Measurements from ENCODE around the gene ADGRL2.

DNA sequence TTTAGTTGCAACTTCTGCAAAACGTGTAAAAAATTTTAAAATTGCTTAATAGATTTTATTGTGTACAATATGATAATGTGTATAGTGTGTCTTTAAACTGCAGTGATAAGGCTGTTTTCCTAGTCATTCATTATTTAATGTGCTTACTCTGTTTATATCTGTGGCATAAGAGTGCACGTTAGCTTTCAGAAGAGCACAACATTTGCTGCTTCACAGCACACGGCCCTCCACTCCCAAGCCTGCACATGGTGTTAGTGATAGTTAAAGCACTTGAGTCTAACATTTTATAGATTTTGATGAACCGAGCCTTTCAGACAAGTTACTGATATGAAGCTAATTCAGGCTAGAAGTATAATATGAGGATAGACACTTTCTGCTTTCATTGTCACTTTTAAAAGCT, 120.6 kb downstream of the ADGRL2 start:
- no peak for TF ChIP-seq POLR2A (IDR thresholded peaks at IDR 0.05)
- TF ChIP-seq, protein P1, sequence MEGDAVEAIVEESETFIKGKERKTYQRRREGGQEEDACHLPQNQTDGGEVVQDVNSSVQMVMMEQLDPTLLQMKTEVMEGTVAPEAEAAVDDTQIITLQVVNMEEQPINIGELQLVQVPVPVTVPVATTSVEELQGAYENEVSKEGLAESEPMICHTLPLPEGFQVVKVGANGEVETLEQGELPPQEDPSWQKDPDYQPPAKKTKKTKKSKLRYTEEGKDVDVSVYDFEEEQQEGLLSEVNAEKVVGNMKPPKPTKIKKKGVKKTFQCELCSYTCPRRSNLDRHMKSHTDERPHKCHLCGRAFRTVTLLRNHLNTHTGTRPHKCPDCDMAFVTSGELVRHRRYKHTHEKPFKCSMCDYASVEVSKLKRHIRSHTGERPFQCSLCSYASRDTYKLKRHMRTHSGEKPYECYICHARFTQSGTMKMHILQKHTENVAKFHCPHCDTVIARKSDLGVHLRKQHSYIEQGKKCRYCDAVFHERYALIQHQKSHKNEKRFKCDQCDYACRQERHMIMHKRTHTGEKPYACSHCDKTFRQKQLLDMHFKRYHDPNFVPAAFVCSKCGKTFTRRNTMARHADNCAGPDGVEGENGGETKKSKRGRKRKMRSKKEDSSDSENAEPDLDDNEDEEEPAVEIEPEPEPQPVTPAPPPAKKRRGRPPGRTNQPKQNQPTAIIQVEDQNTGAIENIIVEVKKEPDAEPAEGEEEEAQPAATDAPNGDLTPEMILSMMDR (IDR thresholded peaks at IDR 0.05), result no peak

All from testis (tissue), 2 donors.